ENCODE results near the gene VKORC1. TPM values are rescaled to one million over a fixed set of nuclear protein-coding genes. Genes with fewer than 3 reads are reported as not detected.

The VKORC1 gene
- polyA plus RNA-seq, 3 donors, result 59.2 to 113 (median 91.2) TPM

DNA sequence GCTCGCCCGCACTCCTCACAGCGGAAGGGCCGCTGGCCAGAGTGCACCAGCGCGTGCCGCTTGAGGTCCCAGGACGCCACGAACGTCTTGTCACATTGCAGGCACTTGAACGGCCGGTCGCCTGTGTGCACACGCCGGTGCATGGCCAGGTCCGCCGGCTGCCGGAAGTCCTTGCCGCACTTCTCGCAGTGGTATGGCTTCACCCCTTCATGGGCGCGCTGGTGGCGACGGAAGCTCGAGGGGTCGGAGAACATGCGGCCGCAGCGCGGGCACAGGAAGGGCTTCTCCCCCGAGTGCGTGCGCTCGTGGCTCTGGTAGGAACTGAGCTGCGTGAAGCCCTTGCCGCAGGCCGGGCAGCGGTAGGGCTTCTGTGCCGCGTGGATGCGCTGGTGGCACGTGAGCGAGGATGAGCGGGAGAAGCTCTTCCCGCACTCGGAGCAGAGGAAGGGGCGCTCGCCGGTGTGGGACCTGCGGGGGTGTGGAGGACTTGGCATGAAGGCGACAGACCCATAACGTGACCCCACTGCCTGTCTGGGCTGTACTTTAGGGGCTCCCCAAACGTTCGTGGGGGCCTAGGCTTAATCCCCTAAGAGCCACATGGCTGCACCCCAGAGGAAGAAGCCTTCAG lies 32.7 kb downstream of the VKORC1 start:
- H3K36me3 ChIP-seq (replicated peaks in 1 of 2; ENCODE audit: control insufficient read depth in 1 of 2, insufficient read depth in 2 of 2, low read length in 2 of 2), result peaks cover 25 to 46% of the 10 kb centered on the region in 2 donors
- WGBS (ENCODE audit: insufficient coverage), result 97% methylated on average over 52 of the region's 54 CpGs
- H2AFZ ChIP-seq (ENCODE audit: insufficient read depth, low read depth, low read length, poor library complexity, severe bottlenecking), result no peak overlapping the region
- peaks cover 0 to 5% of the 10 kb centered on the region in 2 donors for H3K4me1 ChIP-seq (ENCODE audit: control insufficient read depth in 1 of 2, insufficient read depth in 2 of 2, low read length in 2 of 2)
- TF ChIP-seq, protein P1, sequence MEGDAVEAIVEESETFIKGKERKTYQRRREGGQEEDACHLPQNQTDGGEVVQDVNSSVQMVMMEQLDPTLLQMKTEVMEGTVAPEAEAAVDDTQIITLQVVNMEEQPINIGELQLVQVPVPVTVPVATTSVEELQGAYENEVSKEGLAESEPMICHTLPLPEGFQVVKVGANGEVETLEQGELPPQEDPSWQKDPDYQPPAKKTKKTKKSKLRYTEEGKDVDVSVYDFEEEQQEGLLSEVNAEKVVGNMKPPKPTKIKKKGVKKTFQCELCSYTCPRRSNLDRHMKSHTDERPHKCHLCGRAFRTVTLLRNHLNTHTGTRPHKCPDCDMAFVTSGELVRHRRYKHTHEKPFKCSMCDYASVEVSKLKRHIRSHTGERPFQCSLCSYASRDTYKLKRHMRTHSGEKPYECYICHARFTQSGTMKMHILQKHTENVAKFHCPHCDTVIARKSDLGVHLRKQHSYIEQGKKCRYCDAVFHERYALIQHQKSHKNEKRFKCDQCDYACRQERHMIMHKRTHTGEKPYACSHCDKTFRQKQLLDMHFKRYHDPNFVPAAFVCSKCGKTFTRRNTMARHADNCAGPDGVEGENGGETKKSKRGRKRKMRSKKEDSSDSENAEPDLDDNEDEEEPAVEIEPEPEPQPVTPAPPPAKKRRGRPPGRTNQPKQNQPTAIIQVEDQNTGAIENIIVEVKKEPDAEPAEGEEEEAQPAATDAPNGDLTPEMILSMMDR (IDR thresholded peaks at IDR 0.05), result no peak
- H3K27me3 Mint-ChIP-seq (ENCODE audit: low read depth in 3 of 3), result peaks cover 0 to 5% (median 1%) of the 10 kb centered on the region in 3 donors
- H3K9me3 ChIP-seq (replicated peaks in 1 of 2; ENCODE audit: control insufficient read depth in 1 of 2, insufficient read depth in 1 of 2, low read length in 2 of 2), result no peaks in the 10 kb centered on the region
- intact Hi-C loops (cut with micrococcal nuclease), result no loop called here
- H3K4me3 Mint-ChIP-seq, result no peak overlapping the region
- no peak overlapping the region for H3K27ac ChIP-seq (ENCODE audit: low read depth in 1 of 2, low read length in 2 of 2)
- DNase-seq, result no peak
- peaks cover 0 to 3% (median 0%) of the 10 kb centered on the region in 7 donors for H3K9me3 Mint-ChIP-seq
- H3K4me1 Mint-ChIP-seq, result peaks cover 14% of the 10 kb centered on the region
- H4K20me1 ChIP-seq (ENCODE audit: insufficient read depth, low read length), result peaks cover 15% of the 10 kb centered on the region
- H3K79me2 ChIP-seq (ENCODE audit: insufficient read depth, low read length), result peaks cover 18% of the 10 kb centered on the region
- no peaks in the 10 kb centered on the region for H3K27me3 ChIP-seq (ENCODE audit: control insufficient read depth in 2 of 2, insufficient read depth in 2 of 2, low read length in 2 of 2)
- H3K27ac Mint-ChIP-seq, result no peak overlapping the region
- no peak overlapping the region for H3K4me2 ChIP-seq (replicated peaks; ENCODE audit: extremely low read depth, low read length, poor library complexity, severe bottlenecking)
- no peak overlapping the region for H3K4me3 ChIP-seq (replicated peaks in 1 of 3; ENCODE audit: low read depth in 2 of 3, low read length in 3 of 3)
- no peak overlapping the region for H3K9ac ChIP-seq (ENCODE audit: insufficient read depth, low read length, poor library complexity, severe bottlenecking)
- peaks cover 43 to 79% of the 10 kb centered on the region in 2 donors for H3K36me3 Mint-ChIP-seq

DNA sequence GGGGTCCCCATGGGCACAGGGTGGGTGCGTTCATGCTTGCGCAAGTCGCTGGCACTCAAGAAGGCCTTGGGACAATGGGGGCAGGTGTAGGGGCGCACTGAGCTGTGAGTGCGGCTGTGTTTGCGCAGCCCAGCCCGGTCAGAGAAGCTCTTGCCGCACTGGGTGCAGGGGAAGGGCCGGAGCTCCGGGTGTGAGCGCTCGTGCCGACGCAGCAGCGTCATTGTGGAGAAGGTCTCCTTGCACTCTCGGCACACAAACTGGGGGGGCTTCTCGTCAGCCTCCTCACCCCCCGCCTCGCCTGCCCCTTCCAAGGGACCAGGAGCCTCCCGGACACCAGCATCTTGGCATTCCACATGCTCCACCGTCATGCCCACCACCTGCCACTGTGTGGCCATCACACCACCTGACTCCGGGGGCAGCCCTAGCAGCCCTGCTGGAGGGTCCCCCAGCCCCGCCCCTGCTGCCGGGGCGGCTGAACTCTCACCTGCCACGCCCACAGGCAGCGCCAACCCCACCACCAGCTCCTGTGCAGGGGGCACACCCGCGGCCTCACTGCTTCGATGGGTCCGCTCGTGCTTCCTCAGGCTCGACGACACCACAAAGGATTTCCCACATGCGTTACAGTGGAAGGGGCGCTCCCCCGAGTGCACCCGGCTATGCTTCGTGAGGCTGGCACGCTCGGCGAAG lies 33.3 kb downstream of the VKORC1 start:
- H3K27ac ChIP-seq (ENCODE audit: low read depth in 1 of 2, low read length in 2 of 2), result no peak overlapping the region
- intact Hi-C loops (cut with micrococcal nuclease), result no loop called here
- 95% methylated on average over 38 of the region's 42 CpGs for WGBS (ENCODE audit: insufficient coverage)
- TF ChIP-seq, protein P1 (IDR thresholded peaks at IDR 0.05), result no peak
- peaks cover 14% of the 10 kb centered on the region for H4K20me1 ChIP-seq (ENCODE audit: insufficient read depth, low read length)
- DNase-seq, result no peak
- H2AFZ ChIP-seq (ENCODE audit: insufficient read depth, low read depth, low read length, poor library complexity, severe bottlenecking), result no peak overlapping the region
- no peak overlapping the region for H3K4me3 ChIP-seq (replicated peaks in 1 of 3; ENCODE audit: low read depth in 2 of 3, low read length in 3 of 3)
- Mint-ChIP-seq H3K4me3 (no peak overlapping the region), H3K4me1 (peaks cover 9% of the 10 kb centered on the region), H3K27ac (peak overlapping the region in 1 of 7 donors; percentile 74), H3K27me3 (ENCODE audit: low read depth in 3 of 3) (peaks cover 0 to 5% (median 1%) of the 10 kb centered on the region in 3 donors), H3K36me3 (peaks cover 43 to 77% of the 10 kb centered on the region in 2 donors), H3K9me3 (peaks cover 0 to 2% (median 0%) of the 10 kb centered on the region in 7 donors)
- no peak overlapping the region for H3K4me2 ChIP-seq (replicated peaks; ENCODE audit: extremely low read depth, low read length, poor library complexity, severe bottlenecking)
- H3K4me1 ChIP-seq (ENCODE audit: control insufficient read depth in 1 of 2, insufficient read depth in 2 of 2, low read length in 2 of 2), result peaks cover 0 to 4% of the 10 kb centered on the region in 2 donors
- no peaks in the 10 kb centered on the region for H3K27me3 ChIP-seq (ENCODE audit: control insufficient read depth in 2 of 2, insufficient read depth in 2 of 2, low read length in 2 of 2)
- no peak overlapping the region for H3K9ac ChIP-seq (ENCODE audit: insufficient read depth, low read length, poor library complexity, severe bottlenecking)
- H3K36me3 ChIP-seq (replicated peaks in 1 of 2; ENCODE audit: control insufficient read depth in 1 of 2, insufficient read depth in 2 of 2, low read length in 2 of 2), result peaks cover 25 to 46% of the 10 kb centered on the region in 2 donors
- H3K9me3 ChIP-seq (replicated peaks in 1 of 2; ENCODE audit: control insufficient read depth in 1 of 2, insufficient read depth in 1 of 2, low read length in 2 of 2), result no peaks in the 10 kb centered on the region
- H3K79me2 ChIP-seq (ENCODE audit: insufficient read depth, low read length), result peaks cover 12% of the 10 kb centered on the region
